A549 (cell line): Measurements from ENCODE around the gene PTOV1.

ENCODE experiments used
- CTCF ChIP-seq: fragments of >200 bp; sonication (Bioruptor Twin); formaldehyde crosslinking; IDR thresholded peaks from 3 replicates; pipeline ENCODE4 v1.5.1; 2016
- RFX5 ChIP-seq: fragments of 450-650 bp; IDR thresholded peaks from 2 replicates; pipeline ENCODE4 v1.7.1; 2014; ENCODE audit warnings: antibody characterized with exemption, mild to moderate bottlenecking, moderate library complexity

GRCh38 chr19:49882643-49883042 is 31.7 kb downstream of the PTOV1 start:
- no peak for TF ChIP-seq RFX5
- TF ChIP-seq CTCF, result no peak
